HCT116 (cell line): Measurements from ENCODE around the gene ZNF213. TPM values are rescaled to one million over a fixed set of nuclear protein-coding genes. Genes with fewer than 3 reads are reported as not detected.

ENCODE experiments used
- ATAC-seq: fragments of 200-7000 bp; cut with Tn5 transposase; 2 replicates; pipeline ENCODE4 v1.9.1; 2020; ENCODE audit warnings: mild to moderate bottlenecking, moderate library complexity
- BruUV-seq: library from RNA; stranded (reverse); fragments of 400-500 nt; replicated peaks from 2 replicates; lab custom pipeline; 2021; lab: Mats Ljungman, UMichigan
- CTCF ChIA-PET: fragments of 300-600 bp; sonication (Branson Sonifier 250); formaldehyde crosslinking; loops from one replicate; lab custom pipeline; 2021; ENCODE audit warnings: antibody characterized with exemption; lab: Charles Lee
- POLR2A ChIA-PET: fragments of 300-600, 350-600 bp; sonication (Branson Sonifier 250); formaldehyde crosslinking; loops from one replicate; lab custom pipeline; 2021; ENCODE audit warnings: antibody characterized with exemption; lab: Charles Lee
- RAD21 ChIA-PET, 2 experiments: fragments of 300-600 bp; sonication (Branson Sonifier 250); formaldehyde crosslinking; loops; one replicate each; lab custom pipeline; 2023; ENCODE audit warnings: low total read pairs in 2 of 2; ENCODE audit not compliant: uncharacterized antibody in 2 of 2, unreplicated experiment in 2 of 2, low non-redundant PET in 1 of 2; lab: Charles Lee
- DNase-seq: peaks from one replicate; pipeline ENCODE4 v3.0.0-alpha.2; 2010; ENCODE audit warnings: low read depth, low spot score
- H2AFZ ChIP-seq: fragments of 200-600 bp; shearing (Covaris generic), sonication (generic); 2 replicates; pipeline ENCODE4 v1.6.1; 2017; ENCODE audit warnings: low read depth, mixed run types, mixed read lengths, antibody characterized with exemption, low read length; ENCODE audit not compliant: poor library complexity, severe bottlenecking
- H3K27ac ChIP-seq: 2 replicates; pipeline ENCODE4 v1.5.1; 2012; ENCODE audit warnings: low read depth, low read length
- H3K27me3 ChIP-seq: fragments of 200-600 bp; sonication (generic); 2 replicates; pipeline ENCODE4 v1.6.1; 2016; ENCODE audit warnings: mixed run types, low read length, mixed read lengths; ENCODE audit not compliant: insufficient read depth
- H3K36me3 ChIP-seq, 2 experiments: fragments of 200-500 bp in 1 of 2; fragments of 200-600 bp in 1 of 2; sonication (Bioruptor generic) in 1 of 2; sonication (generic) in 1 of 2; 2 replicates each; pipeline versions ENCODE4 v1.5.1 to v1.6.1; 2014 to 2016; ENCODE audit warnings: low read length in 2 of 2, inconsistent platforms in 1 of 2, mixed read lengths in 1 of 2, mixed run types in 1 of 2; ENCODE audit not compliant: insufficient read depth in 2 of 2, control insufficient read depth in 1 of 2
- H3K4me1 ChIP-seq, 2 experiments: fragments of 200-600 bp in 1 of 2; sonication (generic) in 1 of 2; 2 replicates each; pipeline versions ENCODE4 v1.5.1 to v1.6.1; 2012 to 2017; ENCODE audit warnings: low read length in 2 of 2, inconsistent platforms in 1 of 2, mild to moderate bottlenecking in 1 of 2, mixed read lengths in 1 of 2, mixed run types in 1 of 2, moderate library complexity in 1 of 2; ENCODE audit not compliant: insufficient read depth in 2 of 2, control insufficient read depth in 1 of 2
- H3K4me2 ChIP-seq: fragments of 200-600 bp; sonication (generic); 2 replicates; pipeline ENCODE4 v1.6.1; 2017; ENCODE audit warnings: mixed run types, low read length, mixed read lengths
- H3K4me3 ChIP-seq, 2 experiments: fragments of 200-600 bp in 1 of 2; sonication (generic) in 1 of 2; replicated peaks in 1 of 2; 2 replicates each; pipeline ENCODE4 v1.5.1; 2011 to 2016; ENCODE audit warnings: low read length in 2 of 2, control low read depth in 1 of 2, low read depth in 1 of 2, mild to moderate bottlenecking in 1 of 2, mixed read lengths in 1 of 2, mixed run types in 1 of 2
- H3K79me2 ChIP-seq: fragments of 200-600 bp; sonication (generic); 2 replicates; pipeline ENCODE4 v1.6.1; 2017; ENCODE audit warnings: mild to moderate bottlenecking, mixed run types, low read length, moderate library complexity, mixed read lengths; ENCODE audit not compliant: insufficient read depth
- H3K9ac ChIP-seq: fragments of 200-600 bp; sonication (generic); 2 replicates; pipeline ENCODE4 v1.6.1; 2016; ENCODE audit warnings: low read length, mixed read lengths
- H3K9me2 ChIP-seq: fragments of 200-600 bp; sonication (generic), shearing (Covaris generic); 2 replicates; pipeline ENCODE4 v1.6.1; 2017; ENCODE audit warnings: mixed run types, mild to moderate bottlenecking, moderate library complexity; ENCODE audit not compliant: insufficient read depth
- H3K9me3 ChIP-seq, 2 experiments: fragments of 200-500 bp in 1 of 2; fragments of 200-600 bp in 1 of 2; sonication (Bioruptor generic) in 1 of 2; sonication (generic) in 1 of 2; 2 replicates each; pipeline ENCODE4 v1.6.1; 2014 to 2017; ENCODE audit warnings: low read length in 2 of 2, mixed read lengths in 2 of 2, inconsistent platforms in 1 of 2, low read depth in 1 of 2, mild to moderate bottlenecking in 1 of 2, mixed run types in 1 of 2, moderate library complexity in 1 of 2; ENCODE audit not compliant: control insufficient read depth in 1 of 2, insufficient read depth in 1 of 2
- H4K20me1 ChIP-seq: fragments of 200-600 bp; sonication (generic), shearing (Covaris generic); 2 replicates; pipeline ENCODE4 v1.6.1; 2017; ENCODE audit warnings: mixed run types, mild to moderate bottlenecking, moderate library complexity; ENCODE audit not compliant: insufficient read depth
- FOSL1 ChIP-seq: IDR thresholded peaks from 2 replicates; pipeline ENCODE4 v1.6.1; 2012; ENCODE audit warnings: low read depth
- ZBTB33 ChIP-seq: IDR thresholded peaks from 2 replicates; pipeline ENCODE4 v1.6.1; 2011; ENCODE audit warnings: mild to moderate bottlenecking, low read length, moderate library complexity; ENCODE audit not compliant: insufficient replicate concordance; ENCODE audit errors: extremely low read depth
- intact Hi-C: fragments of 100-400 bp; cut with micrococcal nuclease; formaldehyde crosslinking; loops from 2 replicates; pipeline ENCODE4 v1.10.0; 2022
- total RNA-seq: library from RNA; stranded (reverse); gene quantifications from one replicate; pipeline ENCODE4 v1.2.1, GENCODE V29; 2021; ENCODE audit not compliant: unreplicated experiment

ZNF213 gene
- total RNA-seq, 1 experiment from 2014 or later = 11.0 TPM

- Histone ChIP-seq H3K79me2 (no peaks in the 10 kb centered on the region), H3K4me3 (no peak overlapping the region), H3K9me2 (no peaks in the 10 kb centered on the region), H4K20me1 (no peaks in the 10 kb centered on the region), H3K4me1 (peaks cover 11 to 48% of the 10 kb centered on the region in 2 experiments; a peak in 3 of 4 replicates), H3K4me2 (no peak overlapping the region), H3K9ac (no peak overlapping the region), H2AFZ (no peak overlapping the region), H3K36me3 (no peaks in the 10 kb centered on the region), H3K27ac (no peak overlapping the region; the same call in 1 of the 2 replicates), H3K27me3 (no peaks in the 10 kb centered on the region), H3K9me3 (no peaks in the 10 kb centered on the region)
- ATAC-seq (no peak), DNase-seq (no peak)
- ChIA-PET CTCF (interaction anchor here (1.7 to 3.6 kb wide), 2 partner anchors 8 to 10 kb away, joined by 12 to 21 read pairs; no protein-coding TSS in a partner anchor), POLR2A (interaction anchor here (0.6 to 1.3 kb wide), 3 partner anchors 8 to 136 kb away, joined by 5 to 6 read pairs (median 5); partner anchors contain the start of gene ZNF213), RAD21 (no interaction called here)
- intact Hi-C loops = no loop called here
- BruUV-seq = no TSS peak
- TF ChIP-seq ZBTB33 (no peak), FOSL1 (no peak)
These were observed 29.5 kb downstream of the ZNF213 start for GRCh38 chr16:3164121-3164991.
